Panc1 (cell line): ENCODE measurements around the gene ROR1. TPM values are rescaled to one million over a fixed set of nuclear protein-coding genes. Genes with fewer than 3 reads are reported as not detected.
A peak's percentile ranks its signal among the peaks of the same experiment; 100 is the strongest.

Experiments
- ATAC-seq: fragments of 200-7000 bp; cut with Tn5 transposase; 2 replicates; pipeline ENCODE4 v1.9.1; 2020; ENCODE audit warnings: mild to moderate bottlenecking, moderate library complexity
- BruUV-seq: library from RNA; stranded (reverse); fragments of 400-500 nt; replicated peaks from 2 replicates; lab custom pipeline; 2021; lab: Mats Ljungman, UMichigan
- CTCF ChIA-PET: fragments of 300-600 bp; sonication (Branson Sonifier 250); formaldehyde crosslinking; loops from one replicate; lab custom pipeline; 2022; ENCODE audit warnings: antibody characterized with exemption; lab: Charles Lee
- POLR2A ChIA-PET: fragments of 300-600 bp; sonication (Branson Sonifier 250); formaldehyde crosslinking; loops from one replicate; lab custom pipeline; 2022; ENCODE audit warnings: antibody characterized with exemption; lab: Charles Lee
- DNase-seq: peaks from one replicate; pipeline ENCODE4 v3.0.0-alpha.2; 2010; ENCODE audit warnings: low read depth, low spot score
- H3K27ac ChIP-seq: 2 replicates; pipeline ENCODE4 v1.5.1; 2011; ENCODE audit warnings: mild to moderate bottlenecking, low read length, inconsistent platforms
- H3K27me3 ChIP-seq: fragments of 200-500 bp; sonication (Bioruptor generic); 2 replicates; pipeline ENCODE4 v1.6.0; 2014; ENCODE audit warnings: low read length, inconsistent platforms; ENCODE audit not compliant: control insufficient read depth, insufficient read depth
- H3K36me3 ChIP-seq: fragments of 200-500 bp; sonication (Bioruptor generic); 2 replicates; pipeline ENCODE4 v1.5.1; 2014; ENCODE audit warnings: inconsistent platforms, mild to moderate bottlenecking, low read length, moderate library complexity; ENCODE audit not compliant: control insufficient read depth, insufficient read depth
- H3K4me1 ChIP-seq: 2 replicates; pipeline ENCODE4 v1.5.1; 2011; ENCODE audit warnings: inconsistent platforms, mild to moderate bottlenecking, low read length, moderate library complexity; ENCODE audit not compliant: control insufficient read depth, insufficient read depth
- H3K4me3 ChIP-seq, 2 experiments: 2 replicates each; pipeline ENCODE4 v1.5.1; 2011 to 2012; ENCODE audit warnings: low read depth in 2 of 2, low read length in 2 of 2, mild to moderate bottlenecking in 2 of 2, inconsistent platforms in 1 of 2, moderate library complexity in 1 of 2
- H3K9me3 ChIP-seq: fragments of 200-500 bp; sonication (Bioruptor generic); 2 replicates; pipeline ENCODE4 v1.5.1; 2014; ENCODE audit warnings: low read depth, mild to moderate bottlenecking, inconsistent platforms, low read length, moderate library complexity; ENCODE audit not compliant: control insufficient read depth, insufficient read depth
- CTCF ChIP-seq: fragments of 450-650 bp; IDR thresholded peaks from 2 replicates; pipeline ENCODE4 v1.5.1; 2017; ENCODE audit warnings: mild to moderate bottlenecking
- POLR2AphosphoS5 ChIP-seq: IDR thresholded peaks from 2 replicates; pipeline ENCODE4 v1.6.1; 2012; ENCODE audit warnings: mild to moderate bottlenecking, low read depth, low read length, moderate library complexity
- REST ChIP-seq, 2 experiments: IDR thresholded peaks; 2 replicates each; pipeline ENCODE4 v1.6.1; 2011 to 2012; ENCODE audit warnings: low read depth in 2 of 2, control low read depth in 1 of 2, low read length in 1 of 2, mild to moderate bottlenecking in 1 of 2, moderate library complexity in 1 of 2; ENCODE audit not compliant: insufficient read depth in 1 of 2
- SIN3A ChIP-seq: IDR thresholded peaks from 2 replicates; pipeline ENCODE4 v1.6.1; 2012; ENCODE audit warnings: low read depth, mild to moderate bottlenecking, low read length, moderate library complexity, borderline replicate concordance; ENCODE audit not compliant: insufficient read depth
- TCF7L2 ChIP-seq: IDR thresholded peaks from 2 replicates; pipeline ENCODE4 v1.6.1; 2011; ENCODE audit warnings: mild to moderate bottlenecking, low read depth, low read length, inconsistent platforms
- in situ Hi-C: cut with HindIII; loops from 2 replicates; pipeline ENCODE4 v1.10.0; 2016; ENCODE audit warnings: low sequenced_read_pairs, low pct_unique_long_range_greater_than_20kb
- intact Hi-C: fragments of 100-400 bp; cut with micrococcal nuclease; formaldehyde crosslinking; loops from one replicate; pipeline ENCODE4 v1.10.0; 2022; ENCODE audit not compliant: unreplicated experiment
- total RNA-seq: library from RNA; stranded (reverse); gene quantifications from one replicate; pipeline ENCODE4 v1.2.1, GENCODE V29; 2021; ENCODE audit not compliant: unreplicated experiment

ROR1 gene
- total RNA-seq, 1 experiment from 2014 or later: 19.3 TPM

- ATAC-seq (no peak), DNase-seq (no peak)
- ChIA-PET CTCF (no interaction called here), POLR2A (no interaction called here)
- H3K36me3 ChIP-seq: no peaks in the 10 kb centered on the region
- H3K4me3 ChIP-seq: no peak overlapping the region
- in situ Hi-C loops (no loop called here), intact Hi-C loops (no loop called here)
- H3K27me3 ChIP-seq: no peaks in the 10 kb centered on the region
- H3K9me3 ChIP-seq: no peaks in the 10 kb centered on the region
- no TSS peak for BruUV-seq
- TF ChIP-seq REST (IDR thresholded peaks at IDR 0.05; ENCODE audit: insufficient read depth in 1 of 2, low read depth in 2 of 2, low read length in 1 of 2) (no peak), SIN3A (no peak), TCF7L2 (no peak)
- peaks cover 17% of the 10 kb centered on the region for H3K4me1 ChIP-seq
- no peak overlapping the region; the same call in 1 of the 2 replicates for H3K27ac ChIP-seq
These were observed 120.2 kb downstream of the ROR1 start for GRCh38 chr1:63893976-63894375.

GRCh38 chr1:63894627-63895265 lies 120.9 kb downstream of the ROR1 start:
- Histone ChIP-seq H3K27ac (no peak overlapping the region), H3K9me3 (no peaks in the 10 kb centered on the region), H3K36me3 (no peaks in the 10 kb centered on the region), H3K4me3 (no peak overlapping the region), H3K27me3 (no peaks in the 10 kb centered on the region), H3K4me1 (peaks cover 21% of the 10 kb centered on the region)
- no peak for DNase-seq
- ChIA-PET POLR2A (no interaction called here), CTCF (no interaction called here)
- ATAC-seq: no peak
- in situ Hi-C loops (no loop called here), intact Hi-C loops (no loop called here)
- no peak for TF ChIP-seq SIN3A
- TF ChIP-seq CTCF: no peak
- TF ChIP-seq POLR2AphosphoS5: no peak
- BruUV-seq: no TSS peak

GRCh38 chr1:63896755-63897154 lies 122.9 kb downstream of the ROR1 start:
- Histone ChIP-seq H3K27ac (peak overlapping the region; percentile 36; the same call in 1 of the 2 replicates), H3K9me3 (no peaks in the 10 kb centered on the region), H3K4me3 (no peak overlapping the region), H3K27me3 (no peaks in the 10 kb centered on the region), H3K36me3 (no peaks in the 10 kb centered on the region), H3K4me1 (peaks cover 25% of the 10 kb centered on the region)
- ATAC-seq (no peak), DNase-seq (no peak)
- ChIA-PET POLR2A (no interaction called here), CTCF (no interaction called here)
- intact Hi-C loops: no loop called here
- BruUV-seq: no TSS peak
- in situ Hi-C loops: no loop called here
- TF ChIP-seq SIN3A: no peak
- TF ChIP-seq TCF7L2: no peak
- TF ChIP-seq REST (IDR thresholded peaks at IDR 0.05; ENCODE audit: insufficient read depth in 1 of 2, low read depth in 2 of 2, low read length in 1 of 2): no peak
- no peak for TF ChIP-seq CTCF
- no peak for TF ChIP-seq POLR2AphosphoS5
